GM12878 (cell line): ENCODE data around the gene CD86. TPM values are rescaled to one million over a fixed set of nuclear protein-coding genes. Genes with fewer than 3 reads are reported as not detected.

Experiments
- CHD2 ChIP-seq: IDR thresholded peaks from 2 replicates; pipeline ENCODE4 v1.6.1; 2011; ENCODE audit warnings: low read depth, low read length, improper control_type of control experiment, borderline replicate concordance
- FOXM1 ChIP-seq: IDR thresholded peaks from 2 replicates; pipeline ENCODE4 v1.6.1; 2012; ENCODE audit warnings: low read depth, mild to moderate bottlenecking, inconsistent platforms, low read length, moderate library complexity
- HCFC1 ChIP-seq: fragments of 150-350 bp; IDR thresholded peaks from 2 replicates; pipeline ENCODE4 v1.6.1; 2014; ENCODE audit warnings: low read length
- IRF4 ChIP-seq: IDR thresholded peaks from 2 replicates; pipeline ENCODE4 v1.6.1; 2011; ENCODE audit warnings: low read depth, low read length
- IRF5 ChIP-seq: fragments of 450-650 bp; IDR thresholded peaks from 2 replicates; pipeline ENCODE4 v1.6.1; 2017; ENCODE audit warnings: borderline replicate concordance
- JUNB ChIP-seq: IDR thresholded peaks from 2 replicates; pipeline ENCODE4 v1.6.1; 2016; ENCODE audit warnings: antibody characterized with exemption, mild to moderate bottlenecking
- NFIC ChIP-seq: IDR thresholded peaks from 2 replicates; pipeline ENCODE4 v1.6.1; 2012; ENCODE audit warnings: low read depth, mild to moderate bottlenecking, inconsistent platforms, low read length, moderate library complexity
- NR2C1 ChIP-seq: fragments of 450-650 bp; IDR thresholded peaks from 2 replicates; pipeline ENCODE4 v1.6.1; 2017; ENCODE audit warnings: antibody characterized with exemption, mild to moderate bottlenecking, moderate library complexity
- POLR2A ChIP-seq: IDR thresholded peaks from 2 replicates; pipeline ENCODE4 v1.6.1; 2011; ENCODE audit warnings: low read depth, mild to moderate bottlenecking, low read length
- POU2F2 ChIP-seq: IDR thresholded peaks from 3 replicates; pipeline ENCODE4 v1.6.1; 2011; ENCODE audit warnings: low read depth, mild to moderate bottlenecking, low read length, borderline replicate concordance
- RELB ChIP-seq: fragments of 450-650 bp; IDR thresholded peaks from 2 replicates; pipeline ENCODE4 v1.6.1; 2017; ENCODE audit warnings: low read depth, mild to moderate bottlenecking, moderate library complexity
- REST ChIP-seq: IDR thresholded peaks from 2 replicates; pipeline ENCODE4 v1.6.1; 2012; ENCODE audit warnings: mild to moderate bottlenecking, low read depth, low read length
- SIN3A ChIP-seq: IDR thresholded peaks from 2 replicates; pipeline ENCODE4 v1.6.1; 2012; ENCODE audit warnings: low read depth, low read length, improper control_type of control experiment
- SMAD5 ChIP-seq: IDR thresholded peaks from 2 replicates; pipeline ENCODE4 v1.6.1; 2016; ENCODE audit warnings: antibody characterized with exemption, low read depth
- SPI1 ChIP-seq: IDR thresholded peaks from 2 replicates; pipeline ENCODE4 v1.6.1; 2011; ENCODE audit warnings: low read depth, mild to moderate bottlenecking, low read length, moderate library complexity, borderline replicate concordance; ENCODE audit not compliant: insufficient read depth
- SUPT20H ChIP-seq: IDR thresholded peaks from 2 replicates; pipeline ENCODE4 v1.6.1; 2011; ENCODE audit warnings: low read depth, mild to moderate bottlenecking, low read length, moderate library complexity, borderline replicate concordance; ENCODE audit not compliant: control insufficient read depth
- ZNF217 ChIP-seq: fragments of 450-650 bp; IDR thresholded peaks from 2 replicates; pipeline ENCODE4 v1.6.1; 2017; ENCODE audit warnings: antibody characterized with exemption, mild to moderate bottlenecking
- ZNF622 ChIP-seq: fragments of 450-650 bp; IDR thresholded peaks from 2 replicates; pipeline ENCODE4 v1.6.1; 2017; ENCODE audit warnings: mild to moderate bottlenecking, inconsistent platforms
- ZSCAN29 ChIP-seq: fragments of 450-650 bp; IDR thresholded peaks from 2 replicates; pipeline ENCODE4 v1.6.1; 2017; ENCODE audit warnings: mild to moderate bottlenecking, moderate library complexity
- ZZZ3 ChIP-seq: IDR thresholded peaks from 2 replicates; pipeline ENCODE4 v1.6.1; 2011; ENCODE audit warnings: low read depth; ENCODE audit not compliant: control insufficient read depth, insufficient read length
- polyA plus RNA-seq, 11 experiments: library from polyadenylated mRNA; depleted of rRNA in 4 of 11; unstranded in 6 of 11; stranded (reverse) in 5 of 11; fragments of >200 nt; fragmentation: Nextera tagmentation in 4 of 11; fragmentation: Illumina TruSeq in 1 of 11; extraction: Ambion mirVana in 4 of 11; extraction: Trizol in 1 of 11; gene quantifications; 1 replicate in 1 of 11; 2 replicates in 10 of 11; pipeline versions ENCODE4 v1.2.1 to v1.2.3, GENCODE V29; 2011 to 2016; ENCODE audit warnings: inconsistent platforms in 2 of 11, missing spikeins in 2 of 11, low read depth in 1 of 11
- total RNA-seq, 4 experiments: library from RNA; depleted of rRNA in 3 of 4; stranded (reverse); fragments of >200 nt in 3 of 4; fragmentation: Illumina TruSeq in 1 of 4; extraction: Trizol in 1 of 4; gene quantifications; 2 replicates each; pipeline versions ENCODE4 v1.2.1 to v1.2.3, GENCODE V29; 2013 to 2021
- TF ChIP-seq, protein P1 (sequence below): IDR thresholded peaks from 2 replicates; pipeline ENCODE4 v1.6.1; 2011; ENCODE audit warnings: low read depth, low read length, improper control_type of control experiment, borderline replicate concordance
- TF ChIP-seq, protein P2 (sequence below): fragments of 450-650 bp; IDR thresholded peaks from 2 replicates; pipeline ENCODE4 v1.6.1; 2016; ENCODE audit warnings: mild to moderate bottlenecking

The CD86 gene
- total and polyA plus RNA-seq, 10 of the 15 experiments (the other 5 are each of a cell fraction or from before 2014, with no cell fraction given) = 40.9 to 100 (median 55.5) TPM

- TF ChIP-seq IRF5 = no peak
- peak; percentile 19 for TF ChIP-seq NFIC
- peak; percentile 57 for TF ChIP-seq RELB
- no peak for TF ChIP-seq ZNF217
- peak; percentile 52 for TF ChIP-seq SMAD5
- no peak for TF ChIP-seq ZSCAN29
- TF ChIP-seq IRF4 = peak; percentile 27; the same call in 1 of the 2 replicates
- TF ChIP-seq POU2F2 = no peak
- TF ChIP-seq POLR2A = peak; percentile 33
- no peak for TF ChIP-seq CHD2
- TF ChIP-seq REST = no peak
- no peak for TF ChIP-seq SUPT20H
- TF ChIP-seq, protein P1, sequence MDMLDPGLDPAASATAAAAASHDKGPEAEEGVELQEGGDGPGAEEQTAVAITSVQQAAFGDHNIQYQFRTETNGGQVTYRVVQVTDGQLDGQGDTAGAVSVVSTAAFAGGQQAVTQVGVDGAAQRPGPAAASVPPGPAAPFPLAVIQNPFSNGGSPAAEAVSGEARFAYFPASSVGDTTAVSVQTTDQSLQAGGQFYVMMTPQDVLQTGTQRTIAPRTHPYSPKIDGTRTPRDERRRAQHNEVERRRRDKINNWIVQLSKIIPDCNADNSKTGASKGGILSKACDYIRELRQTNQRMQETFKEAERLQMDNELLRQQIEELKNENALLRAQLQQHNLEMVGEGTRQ = no peak; the same call in 1 of the 2 replicates
- TF ChIP-seq ZZZ3 = no peak
- TF ChIP-seq HCFC1 = no peak
- peak; percentile 95 for TF ChIP-seq SPI1
- 0 out of 2 replicates have a peak, but pooled peaks have one; percentile 32 for TF ChIP-seq FOXM1
- 0 out of 2 replicates have a peak, but pooled peaks have one; percentile 10 for TF ChIP-seq JUNB
- TF ChIP-seq NR2C1 = no peak
- TF ChIP-seq SIN3A = 0 out of 2 replicates have a peak, but pooled peaks have one; percentile 44
- TF ChIP-seq, protein P2, sequence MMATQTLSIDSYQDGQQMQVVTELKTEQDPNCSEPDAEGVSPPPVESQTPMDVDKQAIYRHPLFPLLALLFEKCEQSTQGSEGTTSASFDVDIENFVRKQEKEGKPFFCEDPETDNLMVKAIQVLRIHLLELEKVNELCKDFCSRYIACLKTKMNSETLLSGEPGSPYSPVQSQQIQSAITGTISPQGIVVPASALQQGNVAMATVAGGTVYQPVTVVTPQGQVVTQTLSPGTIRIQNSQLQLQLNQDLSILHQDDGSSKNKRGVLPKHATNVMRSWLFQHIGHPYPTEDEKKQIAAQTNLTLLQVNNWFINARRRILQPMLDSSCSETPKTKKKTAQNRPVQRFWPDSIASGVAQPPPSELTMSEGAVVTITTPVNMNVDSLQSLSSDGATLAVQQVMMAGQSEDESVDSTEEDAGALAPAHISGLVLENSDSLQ = no peak
- no peak for TF ChIP-seq ZNF622
Measured at GRCh38 chr3:122077293-122078234, 22.4 kb downstream of the CD86 start (continued).
